Measurements from ENCODE around the gene NKX1-1. TPM values are rescaled to one million over a fixed set of nuclear protein-coding genes. Genes with fewer than 3 reads are reported as not detected.
A peak's percentile ranks its signal among the peaks of the same experiment; 100 is the strongest.

The NKX1-1 gene
- total RNA-seq, 2 donors from 2014 or later: not detected

GRCh38 chr4:1413687-1414479 lies 7.6 kb upstream of the NKX1-1 start:
- Mint-ChIP-seq H3K27ac (no peak overlapping the region), H3K4me3 (no peak overlapping the region), H3K9me3 (no peaks in the 10 kb centered on the region), H3K36me3 (ENCODE audit: insufficient read depth in 2 of 2) (no peaks in the 10 kb centered on the region), H3K4me1 (ENCODE audit: low read depth) (no peaks in the 10 kb centered on the region), H3K27me3 (ENCODE audit: low read depth) (peaks cover 44% of the 10 kb centered on the region)
- ATAC-seq (replicated peaks in 1 of 2) (no peak), DNase-seq (no peak)

GRCh38 chr4:1413204-1413663 lies 7.0 kb upstream of the NKX1-1 start:
- ATAC-seq (replicated peaks in 1 of 2) (no peak), DNase-seq (no peak)
- Mint-ChIP-seq H3K4me1 (ENCODE audit: low read depth) (peaks cover 6% of the 10 kb centered on the region), H3K4me3 (no peak overlapping the region), H3K27me3 (ENCODE audit: low read depth) (peaks cover 51% of the 10 kb centered on the region), H3K36me3 (ENCODE audit: insufficient read depth in 2 of 2) (no peaks in the 10 kb centered on the region), H3K27ac (no peak overlapping the region), H3K9me3 (no peaks in the 10 kb centered on the region)

GRCh38 chr4:1412376-1413203 lies 6.3 kb upstream of the NKX1-1 start:
- Mint-ChIP-seq H3K27me3 (ENCODE audit: low read depth) (peaks cover 56% of the 10 kb centered on the region), H3K4me3 (no peak overlapping the region), H3K27ac (no peak overlapping the region), H3K4me1 (ENCODE audit: low read depth) (peaks cover 8% of the 10 kb centered on the region), H3K9me3 (no peaks in the 10 kb centered on the region), H3K36me3 (ENCODE audit: insufficient read depth in 2 of 2) (no peaks in the 10 kb centered on the region)
- no peak for DNase-seq
- no peak for ATAC-seq (replicated peaks in 1 of 2)

GRCh38 chr4:1411436-1412375 lies 5.5 kb upstream of the NKX1-1 start:
- Mint-ChIP-seq H3K27ac (no peak overlapping the region), H3K27me3 (ENCODE audit: low read depth) (peaks cover 63% of the 10 kb centered on the region), H3K4me3 (no peak overlapping the region), H3K4me1 (ENCODE audit: low read depth) (peaks cover 8% of the 10 kb centered on the region), H3K36me3 (ENCODE audit: insufficient read depth in 2 of 2) (no peaks in the 10 kb centered on the region), H3K9me3 (no peaks in the 10 kb centered on the region)
- DNase-seq (no peak), ATAC-seq (replicated peaks in 1 of 2) (no peak)

GRCh38 chr4:1410491-1411325 lies 4.5 kb upstream of the NKX1-1 start:
- H3K4me1 Mint-ChIP-seq (ENCODE audit: low read depth): peaks cover 8% of the 10 kb centered on the region
- ATAC-seq (replicated peaks in 1 of 2) (peak; percentile 44 to 59), DNase-seq (peak; percentile 52 to 59)
- H3K9me3 Mint-ChIP-seq: no peaks in the 10 kb centered on the region
- H3K36me3 Mint-ChIP-seq (ENCODE audit: insufficient read depth in 2 of 2): no peaks in the 10 kb centered on the region
- no peak overlapping the region for H3K4me3 Mint-ChIP-seq
- no peak overlapping the region for H3K27ac Mint-ChIP-seq
- H3K27me3 Mint-ChIP-seq (ENCODE audit: low read depth): peaks cover 61% of the 10 kb centered on the region

GRCh38 chr4:1409491-1410425 lies 3.5 kb upstream of the NKX1-1 start:
- Mint-ChIP-seq H3K4me1 (ENCODE audit: low read depth) (peaks cover 8% of the 10 kb centered on the region), H3K36me3 (ENCODE audit: insufficient read depth in 2 of 2) (no peaks in the 10 kb centered on the region), H3K9me3 (no peaks in the 10 kb centered on the region), H3K27me3 (ENCODE audit: low read depth) (peaks cover 59% of the 10 kb centered on the region), H3K4me3 (no peak overlapping the region), H3K27ac (no peak overlapping the region)
- ATAC-seq (replicated peaks in 1 of 2) (no peak), DNase-seq (no peak)

GRCh38 chr4:1409079-1409478 lies 2.8 kb upstream of the NKX1-1 start:
- H3K4me3 Mint-ChIP-seq: no peak overlapping the region
- ATAC-seq (replicated peaks in 1 of 2) (no peak), DNase-seq (no peak)
- peaks cover 59% of the 10 kb centered on the region for H3K27me3 Mint-ChIP-seq (ENCODE audit: low read depth)
- H3K4me1 Mint-ChIP-seq (ENCODE audit: low read depth): peaks cover 8% of the 10 kb centered on the region
- no peaks in the 10 kb centered on the region for H3K9me3 Mint-ChIP-seq
- H3K36me3 Mint-ChIP-seq (ENCODE audit: insufficient read depth in 2 of 2): no peaks in the 10 kb centered on the region
- no peak overlapping the region for H3K27ac Mint-ChIP-seq

- no peaks in the 10 kb centered on the region for H3K36me3 Mint-ChIP-seq (ENCODE audit: insufficient read depth in 2 of 2)
- H3K27me3 Mint-ChIP-seq (ENCODE audit: low read depth): peaks cover 54% of the 10 kb centered on the region
- H3K27ac Mint-ChIP-seq: no peak overlapping the region
- no peaks in the 10 kb centered on the region for H3K9me3 Mint-ChIP-seq
- peaks cover 8% of the 10 kb centered on the region for H3K4me1 Mint-ChIP-seq (ENCODE audit: low read depth)
- H3K4me3 Mint-ChIP-seq: no peak overlapping the region
- ATAC-seq (replicated peaks in 1 of 2) (no peak), DNase-seq (no peak)
Measured at GRCh38 chr4:1408418-1408817, 2.2 kb upstream of the NKX1-1 start.

- Mint-ChIP-seq H3K27me3 (ENCODE audit: low read depth) (peaks cover 48% of the 10 kb centered on the region), H3K9me3 (no peaks in the 10 kb centered on the region), H3K4me1 (ENCODE audit: low read depth) (peaks cover 8% of the 10 kb centered on the region), H3K27ac (no peak overlapping the region), H3K4me3 (no peak overlapping the region), H3K36me3 (ENCODE audit: insufficient read depth in 2 of 2) (no peaks in the 10 kb centered on the region)
- ATAC-seq (replicated peaks in 1 of 2) (no peak), DNase-seq (no peak)
Measured at GRCh38 chr4:1407657-1408333, 1.6 kb upstream of the NKX1-1 start.

- Mint-ChIP-seq H3K4me3 (no peak overlapping the region), H3K27ac (no peak overlapping the region), H3K27me3 (ENCODE audit: low read depth) (peaks cover 48% of the 10 kb centered on the region), H3K36me3 (ENCODE audit: insufficient read depth in 2 of 2) (no peaks in the 10 kb centered on the region), H3K9me3 (no peaks in the 10 kb centered on the region), H3K4me1 (ENCODE audit: low read depth) (peaks cover 8% of the 10 kb centered on the region)
- ATAC-seq (replicated peaks in 1 of 2) (no peak), DNase-seq (no peak)
Measured at GRCh38 chr4:1406981-1407656, 877 bp upstream of the NKX1-1 start.
